ENCODE results near the gene NMNAT3.

- TF ChIP-seq HDGF (IDR thresholded peaks at IDR 0.05; ENCODE audit: borderline replicate concordance) = no peak
- TF ChIP-seq L3MBTL2 (conservative IDR thresholded peaks at IDR 0.05) = no peak
- no peak for TF ChIP-seq FOXM1 (IDR thresholded peaks at IDR 0.05; ENCODE audit: borderline replicate concordance)
- no peak for TF ChIP-seq FOXK2 (IDR thresholded peaks at IDR 0.05)
- TF ChIP-seq ELF4 (IDR thresholded peaks at IDR 0.05) = no peak
- TF ChIP-seq BHLHE40 (IDR thresholded peaks at IDR 0.05; ENCODE audit: borderline replicate concordance) = no peak
- TF ChIP-seq SP1 (IDR thresholded peaks at IDR 0.05) = no peak
- TF ChIP-seq NFRKB (IDR thresholded peaks at IDR 0.05) = no peak
- TF ChIP-seq PKNOX1 (IDR thresholded peaks at IDR 0.05) = no peak
- TF ChIP-seq FOXA1 (IDR thresholded peaks at IDR 0.05) = no peak
- TF ChIP-seq LEF1 (IDR thresholded peaks at IDR 0.05; ENCODE audit: borderline replicate concordance) = no peak
- no peak for TF ChIP-seq SUZ12 (IDR thresholded peaks at IDR 0.05)
- no peak for TF ChIP-seq ZNF384 (IDR thresholded peaks at IDR 0.05)
These were observed 117.4 kb downstream of the NMNAT3 start for GRCh38 chr3:139560411-139560810.

Measured in HEK293T (cell line).